ENCODE measurements around the gene PLEKHA4.
A peak's percentile ranks its signal among the peaks of the same experiment; 100 is the strongest.
"Not testable (repeated sequence)": the region's sequence is repeated elsewhere in the genome, so short reads cannot be mapped to it uniquely, and the experiment has no call there.

Gene PLEKHA4

GRCh38 chr19:48867123-48867745 lies 1.2 kb downstream of the PLEKHA4 start:
- H3K27ac Mint-ChIP-seq: no peak overlapping the region

GRCh38 chr19:48866692-48867091 lies 1.7 kb downstream of the PLEKHA4 start:
- Mint-ChIP-seq H3K36me3 (ENCODE audit: low read depth) (no peaks in the 10 kb centered on the region), H3K27ac (no peak overlapping the region), H3K27me3 (ENCODE audit: low read depth) (peaks cover 5% of the 10 kb centered on the region), H3K9me3 (no peaks in the 10 kb centered on the region), H3K4me1 (ENCODE audit: low read depth) (peaks cover 3% of the 10 kb centered on the region), H3K4me3 (no peak overlapping the region)
- DNase-seq (ENCODE audit: low spot score): no peak

More at GRCh38 chr19:48867123-48867745, 1.2 kb downstream of the PLEKHA4 start:
- H3K27me3 Mint-ChIP-seq (ENCODE audit: low read depth): peaks cover 5% of the 10 kb centered on the region
- peaks cover 1% of the 10 kb centered on the region for H3K36me3 Mint-ChIP-seq (ENCODE audit: low read depth)
- H3K4me1 Mint-ChIP-seq (ENCODE audit: low read depth): peaks cover 6% of the 10 kb centered on the region
- DNase-seq (ENCODE audit: low spot score): no peak
- H3K9me3 Mint-ChIP-seq: no peaks in the 10 kb centered on the region
- H3K4me3 Mint-ChIP-seq: no peak overlapping the region

GRCh38 chr19:48862827-48863226 lies 5.6 kb downstream of the PLEKHA4 start:
- Mint-ChIP-seq H3K27me3 (ENCODE audit: low read depth) (peaks cover 5% of the 10 kb centered on the region), H3K4me1 (ENCODE audit: low read depth) (peaks cover 1% of the 10 kb centered on the region), H3K4me3 (no peak overlapping the region)

DNA sequence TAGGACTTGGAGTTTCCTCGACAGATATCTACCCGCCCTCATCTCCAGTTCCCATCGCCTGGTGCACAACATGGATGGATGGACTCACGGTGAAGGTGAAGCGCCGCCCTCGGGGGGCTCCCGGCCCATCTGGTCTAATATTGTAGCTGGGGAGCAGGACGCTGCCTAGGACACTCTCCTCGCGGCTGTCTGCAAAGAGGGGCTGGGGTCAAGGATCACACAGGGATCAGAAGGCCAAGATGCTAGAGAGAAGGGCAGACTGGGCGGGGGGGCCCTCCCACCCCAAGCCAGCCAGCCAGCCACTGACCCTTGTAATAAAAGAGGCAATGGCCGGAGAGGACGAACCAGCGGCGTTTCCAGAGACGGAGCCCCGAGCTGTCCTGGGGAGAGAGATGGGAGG lies 7.1 kb downstream of the PLEKHA4 start:
- no peak overlapping the region for H3K4me3 Mint-ChIP-seq
- H3K27ac Mint-ChIP-seq: no peak overlapping the region
- peaks cover 1% of the 10 kb centered on the region for H3K4me1 Mint-ChIP-seq (ENCODE audit: low read depth)
- no peaks in the 10 kb centered on the region for H3K9me3 Mint-ChIP-seq
- H3K36me3 Mint-ChIP-seq (ENCODE audit: low read depth): no peaks in the 10 kb centered on the region
- no peak for DNase-seq (ENCODE audit: low spot score)
- H3K27me3 Mint-ChIP-seq (ENCODE audit: low read depth): peaks cover 3% of the 10 kb centered on the region

More at GRCh38 chr19:48862827-48863226, 5.6 kb downstream of the PLEKHA4 start:
- Mint-ChIP-seq H3K27ac (no peak overlapping the region), H3K36me3 (ENCODE audit: low read depth) (no peaks in the 10 kb centered on the region), H3K9me3 (no peaks in the 10 kb centered on the region)
- no peak for DNase-seq (ENCODE audit: low spot score)

DNA sequence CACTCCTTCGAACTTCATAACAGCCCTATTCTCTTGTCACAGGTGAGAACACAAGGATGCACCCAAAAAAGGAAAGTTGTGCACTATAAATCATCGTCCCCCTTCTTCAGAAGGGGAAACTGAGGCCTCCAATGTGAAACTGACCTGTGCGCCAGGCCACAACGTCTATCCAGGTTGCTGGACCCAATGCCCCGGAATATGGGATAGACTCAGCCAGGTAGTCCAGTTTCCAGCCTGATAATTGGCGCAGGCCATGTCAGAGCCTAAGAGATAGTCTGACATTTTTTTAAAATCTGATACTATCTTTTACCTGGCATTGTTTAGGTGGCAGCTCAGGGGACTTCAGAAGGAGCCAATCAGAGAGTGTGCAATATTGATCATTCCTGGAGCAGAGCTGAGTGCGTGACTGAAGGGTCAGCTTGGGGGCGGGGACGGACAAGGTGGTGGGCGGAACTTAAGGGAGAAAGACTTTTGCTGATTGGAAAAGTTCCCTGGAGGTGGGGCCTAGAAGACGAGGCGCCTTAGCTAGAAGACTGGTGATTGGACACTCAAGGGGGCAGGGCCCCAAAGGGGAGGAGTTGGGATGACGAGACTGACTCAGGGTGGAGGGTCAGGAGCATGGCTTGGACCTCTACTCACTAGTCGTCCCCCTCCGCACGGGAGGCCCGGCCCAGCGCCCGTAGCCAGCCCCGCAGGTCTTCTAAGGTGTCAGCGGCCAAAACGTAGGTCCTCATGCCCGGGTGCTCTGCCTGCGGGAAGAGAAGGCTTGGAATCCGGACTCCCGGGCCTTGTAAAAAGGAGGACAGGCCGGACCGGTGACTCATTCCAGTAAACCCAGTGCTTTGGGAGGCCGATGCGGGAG lies 8.5 kb downstream of the PLEKHA4 start:
- Mint-ChIP-seq H3K4me3 (peak overlapping the region; percentile 9), H3K4me1 (ENCODE audit: low read depth) (peaks cover 1% of the 10 kb centered on the region), H3K27me3 (ENCODE audit: low read depth) (peaks cover 2% of the 10 kb centered on the region), H3K27ac (no peak overlapping the region), H3K9me3 (no peaks in the 10 kb centered on the region), H3K36me3 (ENCODE audit: low read depth) (no peaks in the 10 kb centered on the region)
- DNase-seq (ENCODE audit: low spot score): no peak

DNA sequence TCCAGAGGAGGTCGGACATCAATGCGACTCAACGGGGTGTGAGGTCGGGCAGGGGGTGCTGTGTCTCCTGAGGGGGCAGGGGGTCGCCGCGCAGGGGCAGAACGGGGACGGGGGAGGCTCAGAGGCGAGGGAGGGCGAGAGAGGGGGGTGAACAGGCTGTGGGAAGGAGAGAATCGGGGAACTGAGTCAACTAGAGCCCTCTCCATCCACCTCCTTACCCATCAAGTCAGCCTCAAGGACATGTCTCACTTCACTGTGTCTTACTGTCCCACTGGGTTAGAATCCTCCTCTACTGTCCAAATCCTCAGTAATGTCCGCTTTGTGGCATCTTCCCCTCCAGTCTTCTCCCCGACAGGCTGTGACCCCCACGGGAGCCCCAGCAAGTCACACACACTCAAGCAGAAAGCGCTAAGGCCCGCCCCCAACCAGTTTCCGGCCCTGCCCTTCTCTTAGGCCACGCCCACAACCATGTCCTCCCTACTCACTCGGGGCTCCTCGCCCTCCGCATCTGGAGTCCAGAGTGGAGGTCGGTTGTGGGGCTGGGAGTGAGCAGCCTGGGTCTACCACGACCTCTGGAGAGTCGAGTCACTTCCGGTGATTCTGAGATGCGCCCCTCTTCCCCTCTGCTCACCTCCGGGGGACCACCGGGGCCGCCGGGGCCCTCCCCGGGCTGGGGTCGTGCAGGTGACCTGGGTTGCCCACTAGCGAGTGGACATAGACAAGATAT lies 9.3 kb downstream of the PLEKHA4 start:
- H3K4me1 Mint-ChIP-seq (ENCODE audit: low read depth): peaks cover 1% of the 10 kb centered on the region
- H3K4me3 Mint-ChIP-seq: peak overlapping the region; percentile 90
- no peaks in the 10 kb centered on the region for H3K9me3 Mint-ChIP-seq
- H3K27ac Mint-ChIP-seq: peak overlapping the region; percentile 83
- H3K27me3 Mint-ChIP-seq (ENCODE audit: low read depth): peaks cover 2% of the 10 kb centered on the region
- H3K36me3 Mint-ChIP-seq (ENCODE audit: low read depth): no peaks in the 10 kb centered on the region
- DNase-seq (ENCODE audit: low spot score): peak; percentile 71

GRCh38 chr19:48856921-48857320 lies 11.5 kb downstream of the PLEKHA4 start:
- H3K4me3 Mint-ChIP-seq: no peak overlapping the region
- no peak for DNase-seq (ENCODE audit: low spot score)
- no peaks in the 10 kb centered on the region for H3K36me3 Mint-ChIP-seq (ENCODE audit: low read depth)
- peaks cover 1% of the 10 kb centered on the region for H3K4me1 Mint-ChIP-seq (ENCODE audit: low read depth)
- peaks cover 2% of the 10 kb centered on the region for H3K27me3 Mint-ChIP-seq (ENCODE audit: low read depth)
- H3K27ac Mint-ChIP-seq: no peak overlapping the region
- no peaks in the 10 kb centered on the region for H3K9me3 Mint-ChIP-seq

DNA sequence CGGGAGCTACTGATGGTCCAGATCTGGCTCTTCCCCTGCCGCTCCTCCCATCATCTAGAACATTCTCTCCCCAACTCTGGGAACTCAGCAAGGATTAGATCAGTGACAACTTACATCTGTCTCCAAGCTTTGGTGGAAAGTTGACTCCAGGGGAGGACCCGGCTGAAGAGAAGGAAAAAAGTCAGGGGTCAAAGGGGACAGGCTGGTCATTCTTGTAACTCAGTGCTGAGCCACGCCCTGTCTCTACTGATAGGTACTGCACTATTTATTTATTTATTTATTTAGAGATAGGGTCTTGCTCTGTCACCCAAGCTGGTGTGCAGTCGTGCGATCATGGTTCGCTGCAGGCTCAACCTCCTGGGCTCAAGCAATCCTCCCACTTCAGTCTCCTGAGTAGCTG lies 14.3 kb downstream of the PLEKHA4 start:
- Mint-ChIP-seq H3K4me3 (no peak overlapping the region), H3K27me3 (ENCODE audit: low read depth) (no peaks in the 10 kb centered on the region), H3K4me1 (ENCODE audit: low read depth) (peaks cover under 1% of the 10 kb centered on the region), H3K9me3 (no peaks in the 10 kb centered on the region), H3K27ac (no peak overlapping the region), H3K36me3 (ENCODE audit: low read depth) (no peaks in the 10 kb centered on the region)
- DNase-seq (ENCODE audit: low spot score): no peak

- no peaks in the 10 kb centered on the region for H3K36me3 Mint-ChIP-seq (ENCODE audit: low read depth)
- no peak overlapping the region for H3K4me3 Mint-ChIP-seq
- no peaks in the 10 kb centered on the region for H3K9me3 Mint-ChIP-seq
- H3K4me1 Mint-ChIP-seq (ENCODE audit: low read depth): no peaks in the 10 kb centered on the region
- no peak overlapping the region for H3K27ac Mint-ChIP-seq
- no peaks in the 10 kb centered on the region for H3K27me3 Mint-ChIP-seq (ENCODE audit: low read depth)
- DNase-seq (ENCODE audit: low spot score): no peak
These were observed 14.9 kb downstream of the PLEKHA4 start for GRCh38 chr19:48853483-48853882.

GRCh38 chr19:48852292-48852691 lies 16.1 kb downstream of the PLEKHA4 start:
- no peaks in the 10 kb centered on the region for H3K4me1 Mint-ChIP-seq (ENCODE audit: low read depth)
- no peaks in the 10 kb centered on the region for H3K9me3 Mint-ChIP-seq
- no peak overlapping the region for H3K4me3 Mint-ChIP-seq
- H3K27me3 Mint-ChIP-seq (ENCODE audit: low read depth): no peaks in the 10 kb centered on the region
- no peak overlapping the region for H3K27ac Mint-ChIP-seq
- no peaks in the 10 kb centered on the region for H3K36me3 Mint-ChIP-seq (ENCODE audit: low read depth)
- no peak for DNase-seq (ENCODE audit: low spot score)

GRCh38 chr19:48846659-48847058 lies 21.8 kb downstream of the PLEKHA4 start:
- H3K27ac Mint-ChIP-seq; H3K27me3 Mint-ChIP-seq (ENCODE audit: low read depth); H3K4me1 Mint-ChIP-seq (ENCODE audit: low read depth); H3K9me3 Mint-ChIP-seq; DNase-seq (ENCODE audit: low spot score); H3K36me3 Mint-ChIP-seq (ENCODE audit: low read depth); H3K4me3 Mint-ChIP-seq: not testable (repeated sequence)

DNA sequence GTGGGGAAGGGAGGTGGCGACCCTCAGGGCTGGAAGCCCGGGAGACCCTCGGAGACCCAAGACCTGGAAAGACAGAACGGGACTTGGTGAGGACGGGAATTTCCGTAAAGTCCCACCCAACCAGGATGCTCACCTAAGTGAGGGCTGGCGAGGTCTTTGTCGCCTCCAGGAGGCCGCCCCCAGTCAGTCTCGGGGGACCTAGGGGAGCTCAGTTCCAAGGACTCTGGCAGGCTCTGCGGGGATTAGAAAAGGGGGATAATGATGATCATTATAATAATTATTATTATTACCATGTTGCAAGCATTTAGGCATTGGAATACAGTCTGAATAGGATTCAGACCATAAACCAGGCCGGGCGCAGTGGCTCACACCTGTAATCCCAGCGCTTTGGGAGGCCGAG lies 23.0 kb downstream of the PLEKHA4 start:
- H3K27ac Mint-ChIP-seq: no peak overlapping the region
- H3K27me3 Mint-ChIP-seq (ENCODE audit: low read depth): no peaks in the 10 kb centered on the region
- DNase-seq (ENCODE audit: low spot score): no peak
- no peaks in the 10 kb centered on the region for H3K36me3 Mint-ChIP-seq (ENCODE audit: low read depth)
- no peaks in the 10 kb centered on the region for H3K4me1 Mint-ChIP-seq (ENCODE audit: low read depth)
- no peak overlapping the region for H3K4me3 Mint-ChIP-seq
- H3K9me3 Mint-ChIP-seq: no peaks in the 10 kb centered on the region

DNA sequence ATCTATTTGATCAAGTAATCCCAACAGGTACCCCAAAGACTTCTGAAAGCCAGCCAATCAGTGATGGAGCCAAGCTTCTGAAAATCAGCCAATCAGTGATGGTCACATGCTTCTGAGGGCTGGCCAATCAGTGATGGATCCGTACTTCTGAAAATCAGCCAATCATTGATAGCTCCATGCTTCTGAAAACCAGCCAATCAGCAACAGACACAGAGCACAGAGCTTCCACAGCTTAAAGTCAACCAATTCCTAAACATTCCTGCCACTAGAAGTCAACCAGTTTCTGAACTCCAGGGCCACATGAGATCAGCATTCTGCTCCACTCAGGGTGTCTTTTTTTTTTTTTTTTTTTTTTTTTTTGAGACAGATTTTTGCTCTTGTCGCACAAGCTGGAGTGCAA lies 23.9 kb downstream of the PLEKHA4 start:
- no peaks in the 10 kb centered on the region for H3K27me3 Mint-ChIP-seq (ENCODE audit: low read depth)
- H3K36me3 Mint-ChIP-seq (ENCODE audit: low read depth): no peaks in the 10 kb centered on the region
- no peak overlapping the region for H3K4me3 Mint-ChIP-seq
- H3K27ac Mint-ChIP-seq: no peak overlapping the region
- H3K9me3 Mint-ChIP-seq: no peaks in the 10 kb centered on the region
- H3K4me1 Mint-ChIP-seq (ENCODE audit: low read depth): no peaks in the 10 kb centered on the region
- DNase-seq (ENCODE audit: low spot score): no peak

GRCh38 chr19:48842789-48843162 lies 25.6 kb downstream of the PLEKHA4 start:
- no peaks in the 10 kb centered on the region for H3K36me3 Mint-ChIP-seq (ENCODE audit: low read depth)
- no peak overlapping the region for H3K4me3 Mint-ChIP-seq
- no peaks in the 10 kb centered on the region for H3K27me3 Mint-ChIP-seq (ENCODE audit: low read depth)
- no peak overlapping the region for H3K27ac Mint-ChIP-seq
- H3K9me3 Mint-ChIP-seq: no peaks in the 10 kb centered on the region
- DNase-seq (ENCODE audit: low spot score): no peak
- no peaks in the 10 kb centered on the region for H3K4me1 Mint-ChIP-seq (ENCODE audit: low read depth)
